HEK293T (cell line): ENCODE measurements around the gene RUVBL2.
A peak's percentile ranks its signal among the peaks of the same experiment; 100 is the strongest.

Experiments used
- CTCF ChIA-PET: fragments of 350-600 bp; formaldehyde crosslinking; extraction: SDS; loops from one replicate; lab custom pipeline; 2021; ENCODE audit warnings: antibody characterized with exemption, inconsistent platforms; lab: Yijun Ruan, JAX
- POLR2A ChIA-PET: fragments of 350-600 bp; formaldehyde crosslinking; extraction: SDS; loops from one replicate; lab custom pipeline; 2020; ENCODE audit warnings: antibody characterized with exemption, inconsistent platforms; lab: Yijun Ruan, JAX
- DNase-seq: peaks from one replicate; pipeline ENCODE4 v3.0.0; 2012; ENCODE audit warnings: mixed read lengths; ENCODE audit errors: extremely low spot score
- ARNT ChIP-seq: fragments of 450-650 bp; IDR thresholded peaks from 2 replicates; pipeline ENCODE4 v1.6.1; 2017; ENCODE audit warnings: mild to moderate bottlenecking
- BHLHE40 ChIP-seq: fragments of 450-650 bp; IDR thresholded peaks from 2 replicates; pipeline ENCODE4 v1.6.1; 2016; ENCODE audit warnings: mild to moderate bottlenecking, moderate library complexity, borderline replicate concordance
- CTBP1 ChIP-seq: fragments of 450-650 bp; IDR thresholded peaks from 2 replicates; pipeline ENCODE4 v1.6.1; 2016; ENCODE audit warnings: borderline replicate concordance
- ELF4 ChIP-seq: fragments of 450-650 bp; IDR thresholded peaks from 2 replicates; pipeline ENCODE4 v1.6.1; 2017; ENCODE audit warnings: antibody characterized with exemption
- FOXA1 ChIP-seq: fragments of 450-650 bp; IDR thresholded peaks from 2 replicates; pipeline ENCODE4 v1.6.1; 2016; ENCODE audit warnings: mild to moderate bottlenecking
- FOXK2 ChIP-seq: fragments of 450-650 bp; IDR thresholded peaks from 2 replicates; pipeline ENCODE4 v1.6.1; 2016; ENCODE audit warnings: mild to moderate bottlenecking
- FOXM1 ChIP-seq: fragments of 450-650 bp; IDR thresholded peaks from 2 replicates; pipeline ENCODE4 v1.6.1; 2017; ENCODE audit warnings: mild to moderate bottlenecking, borderline replicate concordance
- HDGF ChIP-seq: fragments of 450-650 bp; IDR thresholded peaks from 2 replicates; pipeline ENCODE4 v1.6.1; 2017; ENCODE audit warnings: antibody characterized with exemption, borderline replicate concordance
- L3MBTL2 ChIP-seq: fragments of 450-650 bp; conservative IDR thresholded peaks from 2 replicates; pipeline ENCODE4 v1.6.1; 2016; ENCODE audit warnings: mild to moderate bottlenecking
- LEF1 ChIP-seq: fragments of 450-650 bp; IDR thresholded peaks from 2 replicates; pipeline ENCODE4 v1.6.1; 2017; ENCODE audit warnings: mild to moderate bottlenecking, borderline replicate concordance
- NFRKB ChIP-seq: fragments of 450-650 bp; IDR thresholded peaks from 2 replicates; pipeline ENCODE4 v1.6.1; 2016; ENCODE audit warnings: mild to moderate bottlenecking, moderate library complexity
- SP1 ChIP-seq: fragments of 450-650 bp; IDR thresholded peaks from 2 replicates; pipeline ENCODE4 v1.6.1; 2017
- SUZ12 ChIP-seq: fragments of 450-650 bp; IDR thresholded peaks from 2 replicates; pipeline ENCODE4 v1.6.1; 2016; ENCODE audit warnings: mild to moderate bottlenecking
- TARDBP ChIP-seq: fragments of 450-650 bp; IDR thresholded peaks from 2 replicates; pipeline ENCODE4 v1.6.1; 2016
- ZNF384 ChIP-seq: fragments of 450-650 bp; IDR thresholded peaks from 2 replicates; pipeline ENCODE4 v1.6.1; 2016
- TF ChIP-seq, protein P1 (sequence below): fragments of 450-650 bp; IDR thresholded peaks from 2 replicates; pipeline ENCODE4 v1.6.1; 2016

Gene RUVBL2

DNA sequence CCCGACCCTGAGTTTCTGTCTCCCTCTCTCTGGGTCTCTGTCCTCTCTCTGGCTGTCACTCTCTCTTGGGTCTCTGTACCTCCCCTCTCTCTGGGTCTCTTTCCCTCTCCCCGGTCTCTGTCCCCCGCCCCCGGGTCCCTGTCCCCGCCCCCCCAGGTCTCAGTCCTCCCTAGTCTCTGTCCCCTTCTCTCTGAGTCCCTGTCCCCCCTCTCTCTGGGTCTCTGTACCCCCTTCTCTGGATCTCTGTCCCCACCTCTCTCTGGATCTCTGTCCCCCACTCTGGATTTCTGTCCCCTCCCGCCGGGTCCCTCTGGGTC, 30.9 kb upstream of the RUVBL2 start:
- DNase-seq, result no peak
- POLR2A ChIA-PET, result interaction anchor here (1.3 to 1.5 kb wide), 2 partner anchors 89 to 91 kb away, joined by 6 to 9 read pairs; partner anchors contain the start of gene PPP1R15A
- TF ChIP-seq FOXA1, result no peak
- TF ChIP-seq, protein P1, sequence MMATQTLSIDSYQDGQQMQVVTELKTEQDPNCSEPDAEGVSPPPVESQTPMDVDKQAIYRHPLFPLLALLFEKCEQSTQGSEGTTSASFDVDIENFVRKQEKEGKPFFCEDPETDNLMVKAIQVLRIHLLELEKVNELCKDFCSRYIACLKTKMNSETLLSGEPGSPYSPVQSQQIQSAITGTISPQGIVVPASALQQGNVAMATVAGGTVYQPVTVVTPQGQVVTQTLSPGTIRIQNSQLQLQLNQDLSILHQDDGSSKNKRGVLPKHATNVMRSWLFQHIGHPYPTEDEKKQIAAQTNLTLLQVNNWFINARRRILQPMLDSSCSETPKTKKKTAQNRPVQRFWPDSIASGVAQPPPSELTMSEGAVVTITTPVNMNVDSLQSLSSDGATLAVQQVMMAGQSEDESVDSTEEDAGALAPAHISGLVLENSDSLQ, result no peak
- no peak for TF ChIP-seq ARNT
- CTCF ChIA-PET, result no interaction called here

GRCh38 chr19:48963371-48964204, 30.1 kb upstream of the RUVBL2 start:
- ChIA-PET POLR2A (interaction anchor here (0.7 to 1.6 kb wide), 9 partner anchors 9 to 168 kb away, joined by 3 to 18 read pairs (median 4); partner anchors contain the start of genes BAX, GYS1, PPP1R15A and RUVBL2), CTCF (interaction anchor here (0.6 to 1.6 kb wide), 3 partner anchors 30 to 299 kb away, joined by 3 to 4 read pairs (median 4); partner anchors contain the start of gene RUVBL2)
- DNase-seq, result no peak
- TF ChIP-seq, protein P1, result no peak
- TF ChIP-seq LEF1, result no peak
- no peak for TF ChIP-seq FOXM1
- no peak for TF ChIP-seq BHLHE40
- no peak for TF ChIP-seq L3MBTL2
- TF ChIP-seq CTBP1, result no peak
- no peak for TF ChIP-seq ELF4
- TF ChIP-seq FOXK2, result no peak
- TF ChIP-seq HDGF, result no peak
- TF ChIP-seq ZNF384, result no peak
- no peak for TF ChIP-seq FOXA1
- no peak for TF ChIP-seq SUZ12
- no peak for TF ChIP-seq TARDBP
- TF ChIP-seq ARNT, result no peak

DNA sequence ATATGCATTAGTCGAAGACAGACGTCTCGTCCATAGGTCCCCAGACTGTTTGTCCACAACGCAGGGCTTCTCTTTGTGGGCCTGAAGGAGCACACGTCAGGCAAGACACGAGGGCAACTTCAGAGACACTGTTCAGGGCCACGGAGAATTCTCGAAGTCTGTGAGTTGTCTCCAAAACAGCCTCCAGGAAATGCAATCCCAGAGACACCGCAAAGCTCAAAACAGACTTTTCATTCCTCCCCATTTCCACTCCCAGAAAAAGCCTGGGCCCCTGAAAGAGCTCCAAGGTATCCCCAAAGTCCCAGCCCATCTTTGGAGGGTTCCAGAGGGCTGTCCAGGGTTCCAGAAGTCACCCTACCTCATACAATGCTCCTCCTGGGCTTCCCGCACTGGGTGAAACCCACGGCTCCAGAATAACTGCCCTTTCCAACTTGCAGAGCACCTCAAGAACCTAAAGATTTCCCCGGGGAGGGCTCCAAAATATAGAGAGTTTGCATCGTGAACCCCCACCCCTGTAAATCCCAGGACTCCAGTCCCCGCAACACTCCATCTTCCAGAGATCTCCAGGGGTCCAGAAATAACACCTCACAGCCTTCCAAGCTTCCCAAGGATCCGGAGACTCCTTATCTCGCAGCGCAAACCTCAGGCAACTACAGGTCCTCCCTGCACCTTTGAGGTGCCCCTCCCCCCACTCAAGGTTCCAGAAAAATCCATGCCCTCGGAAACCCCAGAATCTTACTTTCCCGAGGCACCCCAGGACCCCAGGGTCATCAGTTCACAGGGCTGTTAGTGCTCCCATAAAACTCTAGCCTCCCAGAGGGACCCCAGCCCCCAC, 29.3 kb upstream of the RUVBL2 start:
- POLR2A ChIA-PET, result interaction anchor here (0.7 to 2.1 kb wide), 13 partner anchors 10 to 169 kb away, joined by 3 to 18 read pairs (median 5); partner anchors contain the start of genes BAX, GYS1, NUCB1 and PPP1R15A
- peak; percentile 53 for TF ChIP-seq L3MBTL2
- TF ChIP-seq TARDBP, result no peak
- DNase-seq, result no peak
- CTCF ChIA-PET, result interaction anchor here (1.0 to 1.6 kb wide), 3 partner anchors 29 to 36 kb away, joined by 3 to 5 read pairs (median 4); partner anchors contain the start of genes GYS1 and RUVBL2

DNA sequence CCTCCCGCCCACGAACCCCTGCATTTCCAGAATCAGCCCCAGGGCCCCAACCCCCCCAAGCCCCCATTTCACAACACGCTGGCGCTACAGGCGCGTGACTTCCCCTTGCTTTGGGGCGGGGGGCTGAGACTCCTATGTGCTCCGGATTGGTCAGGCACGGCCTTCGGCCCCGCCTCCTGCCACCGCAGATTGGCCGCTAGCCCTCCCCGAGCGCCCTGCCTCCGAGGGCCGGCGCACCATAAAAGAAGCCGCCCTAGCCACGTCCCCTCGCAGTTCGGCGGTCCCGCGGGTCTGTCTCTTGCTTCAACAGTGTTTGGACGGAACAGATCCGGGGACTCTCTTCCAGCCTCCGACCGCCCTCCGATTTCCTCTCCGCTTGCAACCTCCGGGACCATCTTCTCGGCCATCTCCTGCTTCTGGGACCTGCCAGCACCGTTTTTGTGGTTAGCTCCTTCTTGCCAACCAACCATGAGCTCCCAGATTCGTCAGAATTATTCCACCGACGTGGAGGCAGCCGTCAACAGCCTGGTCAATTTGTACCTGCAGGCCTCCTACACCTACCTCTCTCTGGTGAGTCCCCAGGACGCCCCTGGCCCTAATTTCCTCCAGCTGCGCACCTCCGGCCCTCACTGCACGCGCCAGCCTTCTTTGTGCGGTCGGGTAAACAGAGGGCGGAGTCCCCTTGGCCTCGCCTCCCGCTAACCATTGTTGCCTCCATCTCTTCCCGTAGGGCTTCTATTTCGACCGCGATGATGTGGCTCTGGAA, 28.5 kb upstream of the RUVBL2 start, which contains the start of gene FTL:
TSS of gene FTL (plus strand) at position 270 of the 766 bp plus-strand sequence. CDS start at position 469, 199 bp downstream.
- TF ChIP-seq SP1, result no peak
- TF ChIP-seq ELF4, result peak; percentile 50; the same call in 1 of the 2 replicates
- DNase-seq, result peak; percentile 92
- ChIA-PET POLR2A (interaction anchor here (1.0 to 2.1 kb wide), 8 partner anchors 11 to 155 kb away, joined by 3 to 7 read pairs (median 4); partner anchors contain the start of genes BAX, BCAT2, GYS1 and NUCB1), CTCF (interaction anchor here (1.2 kb wide), 1 partner anchor 28 kb away, joined by 5 read pairs; the partner anchor contains the start of genes GYS1 and RUVBL2)

DNA sequence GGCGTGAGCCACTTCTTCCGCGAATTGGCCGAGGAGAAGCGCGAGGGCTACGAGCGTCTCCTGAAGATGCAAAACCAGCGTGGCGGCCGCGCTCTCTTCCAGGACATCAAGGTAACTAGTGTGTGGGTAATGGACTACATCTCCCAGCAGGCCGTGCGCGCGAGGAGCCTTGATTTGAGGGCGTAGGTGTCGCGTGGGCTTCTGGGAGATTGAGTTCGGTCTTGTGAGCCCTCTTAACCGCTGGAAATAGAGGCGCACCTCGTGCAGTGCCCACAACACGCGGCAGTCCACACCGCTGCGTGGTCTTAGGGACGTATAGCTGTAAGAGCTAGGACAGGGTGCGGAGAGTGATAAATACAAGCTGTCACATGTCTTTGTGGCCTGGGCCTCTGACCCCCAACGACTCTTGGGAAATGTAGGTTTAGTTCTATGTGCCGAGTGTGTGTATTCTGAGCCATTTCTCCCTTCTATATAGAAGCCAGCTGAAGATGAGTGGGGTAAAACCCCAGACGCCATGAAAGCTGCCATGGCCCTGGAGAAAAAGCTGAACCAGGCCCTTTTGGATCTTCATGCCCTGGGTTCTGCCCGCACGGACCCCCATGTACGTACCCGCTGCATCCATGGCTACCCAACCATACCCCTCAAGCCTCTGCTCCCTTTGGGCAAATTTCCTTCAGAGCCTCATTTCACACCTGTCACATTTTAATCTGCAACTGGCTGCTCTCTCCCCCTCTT, 27.7 kb upstream of the RUVBL2 start:
- ChIA-PET POLR2A (interaction anchor here (0.9 to 2.1 kb wide), 10 partner anchors 11 to 156 kb away, joined by 3 to 7 read pairs (median 3); partner anchors contain the start of genes BAX, BCAT2, GYS1 and NUCB1), CTCF (interaction anchor here (0.6 to 1.2 kb wide), 3 partner anchors 27 to 530 kb away, joined by 3 to 5 read pairs (median 3); partner anchors contain the start of genes GYS1 and RUVBL2)
- TF ChIP-seq TARDBP, result no peak
- TF ChIP-seq SUZ12, result peak; percentile 98
- TF ChIP-seq FOXM1, result no peak
- peak; percentile 85 for TF ChIP-seq L3MBTL2
- no peak for TF ChIP-seq ARNT
- TF ChIP-seq HDGF, result no peak
- no peak for TF ChIP-seq CTBP1
- TF ChIP-seq LEF1, result no peak
- peak; percentile 51 for TF ChIP-seq ELF4
- TF ChIP-seq ZNF384, result no peak
- TF ChIP-seq NFRKB, result no peak
- TF ChIP-seq BHLHE40, result no peak
- TF ChIP-seq, protein P1, result no peak
- no peak for TF ChIP-seq FOXK2
- TF ChIP-seq FOXA1, result no peak
- TF ChIP-seq SP1, result no peak
- peak; percentile 73 for DNase-seq
